Stimulated activated CD8-positive, alpha-beta memory T cell treated with anti-CD3 and anti-CD28 coated beads, Interleukin-4, amount 100 ng/mL, for 4 hours (primary cell): ENCODE data around the gene MFAP3.

Source experiments
- DNase-seq, 2 donors: peaks; one replicate each; pipeline ENCODE4 v3.0.0-alpha.2; 2020; ENCODE audit warnings: low read depth in 2 of 2, low spot score in 1 of 2

The MFAP3 gene

DNA sequence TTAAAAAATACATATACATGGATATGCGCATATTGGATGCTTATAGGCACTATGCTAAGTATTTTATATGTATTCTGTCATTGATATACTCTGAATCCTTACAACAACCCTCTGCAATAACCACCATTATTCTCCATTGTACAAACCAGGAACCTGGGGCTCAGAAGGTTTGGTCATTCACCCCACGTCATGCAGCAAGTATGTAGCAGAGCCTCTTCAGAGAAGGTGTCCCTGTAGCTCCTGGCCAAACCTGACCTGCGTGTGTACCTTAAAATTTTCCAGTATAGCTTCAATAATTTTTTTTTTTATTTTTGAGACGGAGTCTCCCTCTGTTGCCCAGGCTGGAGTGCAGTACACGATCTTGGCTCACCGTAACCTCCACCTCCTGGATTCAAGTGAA, 51.9 kb downstream of the MFAP3 start:
- DNase-seq, result no peak

DNA sequence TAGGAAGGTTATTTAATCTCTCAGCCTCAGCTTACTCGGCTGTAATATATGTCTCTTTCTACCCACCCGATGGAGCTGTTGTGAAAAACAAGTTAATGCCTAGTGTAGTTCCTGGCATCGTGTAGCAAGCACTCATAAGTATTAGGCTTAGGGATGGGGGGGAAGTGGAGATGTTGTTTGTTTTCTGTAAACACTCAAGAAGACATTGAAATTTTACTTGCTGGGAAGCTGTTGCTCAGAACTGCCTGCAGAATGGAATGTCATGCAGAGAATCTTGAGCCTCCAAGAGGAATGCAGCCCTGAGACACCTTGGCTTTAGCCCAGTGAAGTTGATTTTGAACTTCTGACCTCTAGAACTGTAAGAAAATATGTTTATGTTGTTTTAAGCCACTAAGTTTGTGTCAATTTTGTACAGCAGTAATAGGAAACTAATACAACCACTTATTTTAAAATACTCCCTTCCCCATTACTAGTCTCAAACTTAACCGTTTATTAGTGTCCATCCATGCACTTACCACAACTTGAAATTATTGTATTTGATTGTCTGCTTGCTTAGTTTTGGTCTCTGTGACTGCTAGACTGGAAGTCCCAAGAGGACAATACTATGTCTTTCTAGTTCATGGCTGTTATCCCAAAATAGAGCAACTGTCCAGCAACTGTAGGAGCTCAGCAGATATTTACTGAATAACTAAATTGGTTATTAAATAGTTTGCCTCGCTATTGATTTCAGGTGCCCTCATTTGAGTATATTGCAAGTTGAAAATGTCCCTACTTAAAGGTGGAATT, 53.8 kb downstream of the MFAP3 start:
- DNase-seq, result no peak

DNA sequence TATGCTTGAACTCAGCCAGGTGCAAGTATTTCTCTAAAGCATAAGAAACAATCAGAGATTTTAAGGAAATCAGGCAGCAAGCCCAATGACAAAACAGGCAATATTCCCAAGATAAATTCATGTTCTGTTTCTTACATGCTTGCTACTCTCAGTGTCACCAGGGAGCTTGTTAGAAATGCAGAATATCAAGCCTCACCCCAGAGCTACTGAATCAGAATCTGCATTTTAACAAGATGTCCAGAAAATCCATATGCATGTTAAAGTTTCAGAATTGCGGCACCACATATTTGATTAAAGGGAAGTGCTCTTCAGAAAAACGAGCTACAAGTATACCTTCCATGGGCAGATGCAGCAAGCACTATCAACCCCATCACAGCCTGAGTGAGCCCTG, 54.4 kb downstream of the MFAP3 start:
- no peak for DNase-seq

DNA sequence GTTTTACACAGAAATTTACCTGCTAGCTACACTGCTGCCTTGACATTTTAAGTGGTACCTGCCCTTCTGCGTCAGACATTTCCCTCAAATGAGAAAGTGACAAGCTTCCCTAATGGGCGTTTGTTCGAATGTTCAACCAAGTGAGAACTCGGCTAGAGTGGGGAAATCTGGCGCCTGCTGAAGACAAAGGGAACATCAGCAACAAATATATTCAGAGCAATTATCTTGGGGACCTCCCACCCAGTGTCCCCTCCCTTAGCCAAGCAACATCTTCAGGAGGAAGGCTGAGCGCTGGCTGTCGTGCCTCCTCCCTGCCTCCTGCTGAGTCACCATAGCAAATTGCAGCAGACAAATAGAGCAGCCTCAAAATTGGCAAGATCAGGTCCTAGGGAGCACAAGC, 57.1 kb downstream of the MFAP3 start:
- no peak for DNase-seq

DNA sequence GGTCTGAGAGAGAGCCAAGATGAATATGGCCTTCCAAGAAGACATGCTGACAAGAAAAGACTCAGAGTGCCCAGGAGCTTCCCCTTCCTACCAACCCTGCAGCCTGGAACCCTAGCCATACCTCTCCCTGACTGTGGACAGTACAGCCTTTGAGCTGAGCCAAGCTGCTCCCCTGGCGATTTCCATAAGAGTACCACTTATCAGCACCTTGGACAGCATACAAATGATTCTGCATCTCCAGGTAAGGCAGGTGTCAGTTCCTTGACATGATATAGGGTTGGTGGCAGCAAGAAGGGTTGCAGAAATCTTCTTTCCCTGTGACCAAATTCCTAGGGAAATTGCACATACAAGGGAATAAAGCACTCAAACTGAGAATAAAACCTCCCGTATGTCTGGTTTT, 58.3 kb downstream of the MFAP3 start:
- no peak for DNase-seq

DNA sequence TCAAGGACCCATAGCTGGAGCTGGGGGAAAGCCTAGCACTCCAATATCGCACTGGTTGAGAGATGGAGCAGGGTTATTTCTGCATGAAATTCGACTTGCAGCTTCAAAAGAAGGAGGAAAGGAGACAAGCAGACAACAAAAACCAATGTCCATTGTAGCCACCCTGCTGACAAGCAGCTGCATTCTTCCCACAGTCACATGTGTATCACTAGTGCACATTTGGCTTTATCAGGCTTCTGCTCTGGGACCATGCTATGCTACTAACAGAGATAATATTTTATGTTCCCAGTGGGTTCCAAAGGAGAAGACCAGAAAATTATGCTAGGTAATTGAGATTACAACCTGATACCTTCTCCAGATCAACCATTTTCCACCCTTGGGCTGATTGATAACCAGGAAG, 59.7 kb downstream of the MFAP3 start:
- no peak for DNase-seq

DNA sequence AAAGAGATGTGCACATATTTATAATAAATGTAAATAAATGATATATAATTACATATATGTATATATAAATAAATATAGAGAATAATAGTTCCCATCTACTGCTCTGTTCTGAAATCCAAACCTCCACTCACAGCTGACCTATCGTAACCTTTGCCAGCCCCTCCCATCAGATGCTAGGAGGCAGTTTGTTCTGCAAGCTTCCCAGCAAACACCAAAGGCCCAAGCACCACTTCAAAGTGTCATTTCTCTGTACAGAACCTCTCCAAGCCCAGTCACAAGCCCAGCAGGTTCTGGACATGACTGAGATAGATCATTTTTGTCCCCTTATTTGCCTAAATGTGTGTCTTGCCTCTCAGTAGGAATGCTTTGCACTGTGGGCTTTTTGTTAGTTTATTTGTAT, 62.4 kb downstream of the MFAP3 start:
- no peak for DNase-seq

DNA sequence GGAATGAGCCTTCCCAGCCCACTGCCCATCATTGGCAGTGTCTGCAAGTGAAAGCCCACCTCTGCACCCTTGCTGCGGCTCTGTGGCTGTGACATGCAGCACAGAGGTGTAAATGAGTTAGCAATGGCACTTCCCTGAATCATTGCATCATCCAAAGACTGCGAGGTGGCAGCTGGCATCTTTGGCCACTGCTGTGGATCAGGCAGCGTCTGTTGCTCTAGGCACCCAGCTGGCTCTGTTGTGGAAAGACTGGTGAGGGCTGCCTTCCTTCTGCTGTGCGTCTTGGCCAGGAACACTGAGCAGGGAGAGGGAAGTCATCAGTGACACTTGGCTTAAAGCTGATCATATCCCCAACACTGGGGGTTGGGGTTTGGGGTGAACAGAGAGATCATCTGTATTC, 64.5 kb downstream of the MFAP3 start:
- DNase-seq, result no peak
